Ectodermal cell (in vitro differentiated cells): Measurements from ENCODE around the gene PTPN23.
"Not testable (repeated sequence)": the region's sequence is repeated elsewhere in the genome, so short reads cannot be mapped to it uniquely, and the experiment has no call there.

Experiments used
- H3K27ac ChIP-seq: 2 replicates; pipeline ENCODE4 v1.7.0; 2013; ENCODE audit warnings: mild to moderate bottlenecking, low read depth, low read length; ENCODE audit not compliant: insufficient read depth, poor library complexity, severe bottlenecking
- H3K27me3 ChIP-seq: 2 replicates; pipeline ENCODE4 v1.7.0; 2013; ENCODE audit warnings: mild to moderate bottlenecking, low read length; ENCODE audit not compliant: insufficient read depth, control insufficient read depth, poor library complexity, severe bottlenecking
- H3K36me3 ChIP-seq: one replicate; pipeline ENCODE4 v1.7.0; 2013; ENCODE audit warnings: low read length; ENCODE audit not compliant: control insufficient read depth, insufficient read depth
- H3K4me1 ChIP-seq: one replicate; pipeline ENCODE4 v1.7.0; 2013; ENCODE audit warnings: low read length; ENCODE audit not compliant: control insufficient read depth, insufficient read depth
- H3K4me3 ChIP-seq: 2 replicates; pipeline ENCODE4 v1.7.0; 2013; ENCODE audit warnings: low read depth, low read length, control low read depth; ENCODE audit not compliant: insufficient read depth
- H3K9me3 ChIP-seq: 2 replicates; pipeline ENCODE4 v1.7.0; 2013; ENCODE audit warnings: mild to moderate bottlenecking, low read length, moderate library complexity; ENCODE audit not compliant: control insufficient read depth
- WGBS, 2 experiments: methylation state at CpG; one replicate each; pipeline ENCODE4 v1.1.7; 2013; ENCODE audit warnings: missing lambda C conversion rate in 2 of 2; 5-methylcytosine and 5-hydroxymethylcytosine counted together

Gene PTPN23

DNA sequence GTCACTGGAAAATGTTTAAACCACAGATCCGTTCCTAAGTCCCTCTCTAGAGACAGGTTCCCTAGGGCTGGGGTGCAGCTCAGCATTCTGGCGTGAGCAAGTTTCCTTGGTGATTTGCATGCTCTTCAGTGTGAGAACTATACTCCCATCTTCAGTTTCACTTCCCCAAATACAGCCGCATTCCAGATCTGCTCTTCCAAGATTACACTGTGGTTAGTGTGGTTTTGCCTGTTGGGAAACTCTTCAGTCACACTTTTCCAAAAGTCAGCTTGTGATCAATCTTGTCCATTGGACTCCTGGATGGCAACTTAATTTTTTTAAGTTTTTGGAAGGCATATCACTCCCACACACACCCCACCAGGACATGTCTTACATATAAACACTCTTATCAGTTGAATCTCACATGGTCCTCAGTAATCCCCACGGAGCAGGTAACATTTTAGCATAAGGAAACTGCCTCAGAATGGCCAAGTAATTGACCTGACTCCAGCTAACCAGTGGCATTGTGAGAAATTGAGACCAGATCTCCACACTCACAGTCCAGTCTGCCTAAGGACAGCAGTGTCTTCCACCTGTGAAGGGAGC is 33.5 kb upstream of the PTPN23 start:
- H3K9me3 ChIP-seq, result no peaks in the 10 kb centered on the region
- H3K27ac ChIP-seq, result no peak overlapping the region
- WGBS, 2 experiments, result 87 to 90% methylated on average over 3 to 4 of the region's 4 CpGs
- H3K4me3 ChIP-seq, result no peak overlapping the region
- H3K27me3 ChIP-seq, result no peaks in the 10 kb centered on the region
- peaks cover 11% of the 10 kb centered on the region for H3K36me3 ChIP-seq
- H3K4me1 ChIP-seq, result no peaks in the 10 kb centered on the region

DNA sequence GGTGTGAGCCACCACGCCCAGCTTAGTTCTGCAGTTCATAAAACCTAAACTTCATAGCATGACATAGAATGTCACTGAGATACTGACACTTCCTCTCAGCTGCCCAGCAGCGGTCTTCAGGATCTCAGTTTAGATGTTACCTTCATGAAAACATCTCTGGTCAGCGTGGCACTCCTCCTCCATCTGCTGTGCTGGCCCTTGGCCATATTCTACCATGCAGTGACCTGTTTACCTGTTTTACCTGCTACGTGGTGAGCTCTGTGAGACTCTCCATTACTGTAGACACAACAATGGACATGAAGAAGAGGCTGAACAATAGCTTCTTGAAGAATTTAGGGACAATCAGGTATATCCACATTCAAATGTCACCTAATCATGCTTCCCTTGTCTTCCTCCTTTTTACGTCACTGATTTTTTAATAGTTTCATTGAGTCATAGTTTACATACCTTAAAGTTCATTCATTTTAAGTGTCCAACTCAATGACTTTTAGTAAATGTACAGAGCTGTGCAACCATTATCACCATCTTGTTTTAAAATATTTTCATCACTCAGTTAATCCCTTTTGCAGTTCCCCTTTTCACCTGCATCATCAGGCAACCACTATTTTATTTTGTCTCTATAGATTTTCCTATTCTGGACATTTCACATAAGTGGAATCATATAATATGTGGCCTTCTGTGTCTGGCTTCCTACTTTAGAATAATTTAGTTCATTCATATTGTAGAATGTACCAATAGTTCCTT is 32.2 kb upstream of the PTPN23 start:
- Histone ChIP-seq H3K4me1 (no peaks in the 10 kb centered on the region), H3K27ac (no peak overlapping the region)
- 93 to 96% methylated on average over 5 of the region's 5 CpGs for WGBS, 2 experiments

DNA sequence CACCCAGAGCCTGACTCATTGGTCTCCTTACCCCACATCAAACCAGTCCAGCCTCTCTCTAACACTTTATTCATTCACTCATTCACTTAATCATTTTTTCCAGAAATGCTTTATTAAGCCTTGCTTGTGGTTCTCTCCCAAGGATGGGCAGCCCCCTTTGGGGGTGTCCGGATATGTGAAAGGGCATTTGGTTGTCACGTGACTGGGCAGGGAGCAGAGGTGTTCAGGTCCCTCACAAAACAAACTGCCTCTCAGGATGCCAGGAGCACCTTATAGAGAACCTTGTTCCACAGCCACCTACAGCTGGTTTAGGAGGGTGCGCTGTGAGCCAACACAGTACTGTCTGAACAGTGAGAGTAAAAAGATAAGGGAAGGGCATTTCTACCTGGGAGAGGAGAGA is 25.8 kb upstream of the PTPN23 start:
- H3K27ac ChIP-seq, result no peak overlapping the region
- H3K36me3 ChIP-seq, result no peaks in the 10 kb centered on the region
- 91 to 97% methylated on average over 3 of the region's 3 CpGs for WGBS, 2 experiments
- H3K4me3 ChIP-seq, result no peak overlapping the region
- no peaks in the 10 kb centered on the region for H3K9me3 ChIP-seq
- H3K4me1 ChIP-seq, result no peaks in the 10 kb centered on the region
- H3K27me3 ChIP-seq, result no peaks in the 10 kb centered on the region

More for the DNA sequence above, 32.2 kb upstream of the PTPN23 start:
- Histone ChIP-seq H3K27me3 (no peaks in the 10 kb centered on the region), H3K36me3 (peaks cover 11% of the 10 kb centered on the region), H3K4me3 (no peak overlapping the region), H3K9me3 (no peaks in the 10 kb centered on the region)

DNA sequence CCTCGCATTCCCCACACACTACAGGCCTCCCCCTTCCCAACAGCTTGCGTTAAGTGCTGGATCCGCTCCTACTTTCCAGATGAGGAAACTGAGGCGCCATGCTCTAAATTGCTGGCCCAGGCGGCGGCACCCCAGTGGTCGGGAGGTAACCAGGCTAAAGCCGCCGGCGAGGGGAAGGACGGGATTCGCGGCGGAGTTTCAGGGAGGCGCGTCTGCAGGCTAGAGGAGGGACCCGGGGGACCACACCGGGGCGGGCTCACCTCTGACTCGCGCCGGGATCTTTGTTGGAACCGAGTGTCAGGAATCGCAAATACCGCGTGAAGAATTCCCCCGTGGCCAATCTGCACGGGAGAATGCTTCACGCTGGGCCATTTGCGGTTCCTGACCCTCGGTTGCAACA is 24.6 kb upstream of the PTPN23 start:
- Histone ChIP-seq H3K27ac (no peak overlapping the region), H3K4me1 (no peaks in the 10 kb centered on the region), H3K27me3 (no peaks in the 10 kb centered on the region), H3K36me3 (no peaks in the 10 kb centered on the region), H3K4me3 (no peak overlapping the region), H3K9me3 (no peaks in the 10 kb centered on the region)
- 95 to 97% methylated on average over 31 of the region's 31 CpGs for WGBS, 2 experiments

DNA sequence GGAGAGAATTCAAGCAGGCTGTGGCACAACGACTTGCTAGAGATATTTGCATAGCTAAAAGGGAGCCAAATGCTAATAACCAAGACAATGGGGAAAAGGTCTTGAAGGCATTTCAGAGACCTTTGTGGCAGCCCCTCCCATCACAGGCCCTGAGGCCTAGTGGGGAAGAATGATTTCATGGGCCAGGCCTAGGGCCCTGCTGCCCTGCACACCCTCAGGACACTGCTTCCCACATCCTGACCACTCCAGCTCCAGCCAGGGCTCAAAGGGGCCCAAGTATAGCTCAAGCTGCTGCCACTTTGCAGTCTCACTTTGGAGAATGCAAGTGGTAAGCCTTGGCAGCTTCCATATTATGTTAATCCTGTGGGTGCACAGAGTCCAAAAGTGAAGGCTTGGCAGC is 21.5 kb upstream of the PTPN23 start:
- Histone ChIP-seq H3K27me3 (no peaks in the 10 kb centered on the region), H3K4me3 (no peak overlapping the region), H3K36me3 (no peaks in the 10 kb centered on the region), H3K4me1 (no peaks in the 10 kb centered on the region), H3K9me3 (no peaks in the 10 kb centered on the region), H3K27ac (no peak overlapping the region)
- WGBS, 2 experiments, result 62 to 65% methylated on average over 1 of the region's 1 CpG

DNA sequence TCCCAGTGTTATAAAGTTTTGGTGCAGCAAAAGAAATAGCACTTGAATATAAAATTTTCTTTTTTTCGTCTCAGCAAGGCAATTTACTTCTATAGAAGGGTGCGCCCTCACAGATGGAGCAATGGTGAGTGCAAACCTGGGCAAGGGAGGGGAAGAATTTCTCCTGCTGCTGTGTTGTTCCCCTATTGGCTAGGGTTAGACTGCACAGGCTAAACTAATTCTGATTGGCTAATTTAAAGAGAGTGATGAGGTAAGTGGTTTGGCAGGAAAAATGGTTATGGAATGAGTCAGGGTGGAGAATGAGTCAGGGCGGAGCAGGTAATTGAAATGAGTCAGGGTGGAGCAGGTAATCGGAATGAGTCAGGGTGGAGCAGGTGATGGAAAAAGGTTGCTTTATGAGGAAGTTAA is 20.7 kb upstream of the PTPN23 start:
- 97 to 99% methylated on average over 4 of the region's 4 CpGs for WGBS, 2 experiments
- H3K36me3 ChIP-seq, result not testable (repeated sequence)

DNA sequence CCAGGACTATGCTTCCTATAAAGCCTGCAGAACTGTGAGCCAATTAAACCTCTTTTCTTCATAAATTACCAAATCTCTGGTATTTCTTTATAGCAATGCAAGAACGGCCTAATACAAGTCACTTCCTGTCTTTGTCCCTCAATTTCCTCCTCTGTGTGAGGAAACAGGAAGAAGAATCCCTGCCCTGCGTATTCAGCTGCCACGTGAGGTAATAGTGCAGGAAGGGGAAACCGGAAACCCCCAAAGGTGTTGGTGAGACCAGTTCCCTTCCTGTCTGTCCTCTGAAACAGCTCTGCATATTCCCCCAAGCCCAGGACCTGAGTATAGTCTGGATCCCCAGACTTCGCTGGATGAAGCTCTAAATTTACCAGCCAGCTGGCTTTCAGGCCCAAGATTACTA is 18.1 kb upstream of the PTPN23 start:
- Histone ChIP-seq H3K36me3 (no peaks in the 10 kb centered on the region), H3K4me3 (no peak overlapping the region)
- 88 to 97% methylated on average over 5 of the region's 5 CpGs for WGBS, 2 experiments

More for the DNA sequence above, 20.7 kb upstream of the PTPN23 start:
- H3K27me3 ChIP-seq, H3K4me1 ChIP-seq, H3K27ac ChIP-seq, H3K4me3 ChIP-seq, H3K9me3 ChIP-seq: not testable (repeated sequence)

DNA sequence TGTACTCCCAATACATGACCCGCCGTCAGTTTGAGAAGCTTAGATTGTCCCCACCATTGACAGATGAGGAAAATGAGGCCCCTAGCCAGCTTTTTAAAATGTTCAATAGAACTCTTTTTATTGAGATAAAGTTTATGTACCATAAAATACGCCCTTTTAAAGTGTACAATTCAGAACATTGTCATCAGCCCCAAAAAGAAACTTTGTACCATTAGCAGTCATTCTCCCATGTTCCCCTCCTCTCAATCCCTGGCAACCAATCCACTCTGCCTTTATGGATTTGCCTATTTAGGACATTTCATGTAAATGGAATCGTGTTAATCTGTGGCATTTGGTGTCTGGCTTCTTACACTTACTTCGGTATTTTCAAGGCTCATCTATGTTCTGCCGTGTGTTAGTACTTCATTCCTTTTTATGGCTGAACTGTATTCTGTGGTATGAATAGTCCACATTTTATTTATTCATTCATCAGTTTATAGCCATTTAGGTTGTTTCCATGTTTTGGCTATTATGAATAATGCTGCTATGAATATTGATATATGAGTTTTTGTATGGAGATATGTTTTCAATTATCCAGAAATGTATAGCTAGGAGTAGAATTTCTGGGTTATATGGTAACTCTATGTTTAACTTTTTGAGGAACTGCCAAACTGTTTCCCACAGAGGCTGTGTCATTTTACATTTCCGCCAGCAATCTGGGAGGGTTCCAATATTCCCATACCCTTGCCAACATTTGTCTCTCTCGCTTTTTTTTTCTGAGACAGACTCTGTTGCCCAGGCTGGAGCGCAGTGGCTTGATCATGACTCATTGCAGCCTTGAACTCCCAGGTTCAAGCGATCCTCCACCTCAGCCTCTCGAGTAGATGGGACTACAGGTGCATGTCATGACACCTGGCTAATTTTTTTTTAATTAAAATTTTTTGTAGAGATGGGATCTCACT is 15.3 kb upstream of the PTPN23 start:
- Histone ChIP-seq H3K27ac (no peak overlapping the region), H3K36me3 (no peaks in the 10 kb centered on the region)
- 89% methylated on average over 11 of the region's 11 CpGs for WGBS, 2 experiments

More for the DNA sequence above, 18.1 kb upstream of the PTPN23 start:
- Histone ChIP-seq H3K9me3 (no peaks in the 10 kb centered on the region), H3K27ac (no peak overlapping the region), H3K27me3 (no peaks in the 10 kb centered on the region), H3K4me1 (no peaks in the 10 kb centered on the region)

DNA sequence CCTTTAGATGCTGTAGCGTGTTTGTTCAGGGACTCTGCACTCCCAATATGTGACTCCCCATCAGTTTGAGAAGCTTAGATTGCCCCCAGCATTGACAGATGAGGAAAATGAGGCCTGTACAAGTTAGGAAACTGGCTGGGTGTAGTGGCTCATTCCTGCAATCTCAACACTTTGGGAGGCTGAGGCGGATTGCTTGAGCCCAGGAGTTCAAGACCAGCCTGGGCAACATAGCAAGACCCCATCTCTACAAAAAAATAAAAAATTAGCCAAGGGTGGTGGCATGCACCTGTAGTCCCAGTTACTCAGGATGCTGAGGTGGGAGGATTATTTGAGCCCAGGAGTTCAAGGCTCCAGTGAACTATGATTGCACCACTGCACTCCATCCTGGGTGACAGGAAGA is 14.0 kb upstream of the PTPN23 start:
- H3K9me3 ChIP-seq, result no peaks in the 10 kb centered on the region
- H3K27ac ChIP-seq, result no peak overlapping the region
- no peaks in the 10 kb centered on the region for H3K36me3 ChIP-seq
- no peak overlapping the region for H3K4me3 ChIP-seq
- H3K27me3 ChIP-seq, result no peaks in the 10 kb centered on the region
- WGBS, 2 experiments, result 95% methylated on average over 2 of the region's 2 CpGs
- no peaks in the 10 kb centered on the region for H3K4me1 ChIP-seq

More for the DNA sequence above, 15.3 kb upstream of the PTPN23 start:
- H3K4me3 ChIP-seq, result no peak overlapping the region
- H3K4me1 ChIP-seq, result no peaks in the 10 kb centered on the region
- no peaks in the 10 kb centered on the region for H3K9me3 ChIP-seq
- H3K27me3 ChIP-seq, result no peaks in the 10 kb centered on the region

DNA sequence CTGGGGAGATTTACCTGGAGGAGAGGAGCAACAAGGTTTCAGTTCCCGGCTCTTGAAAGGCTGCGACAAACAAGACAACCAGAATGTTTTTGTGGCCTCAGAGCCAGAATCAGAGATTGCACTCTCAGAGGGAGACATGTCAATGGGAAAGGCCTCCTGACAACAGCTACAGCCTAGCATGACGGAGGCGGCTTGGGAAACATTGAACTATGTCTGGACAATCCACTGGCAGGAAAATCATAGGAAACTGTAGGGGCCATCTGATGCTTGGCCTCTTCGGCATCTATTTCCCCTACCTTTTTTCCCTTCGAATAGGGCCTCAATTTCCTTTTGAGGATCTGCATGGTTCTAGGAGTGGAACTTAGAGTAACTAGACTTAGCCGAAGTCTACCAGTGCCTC is 13.2 kb upstream of the PTPN23 start:
- H3K9me3 ChIP-seq, result no peaks in the 10 kb centered on the region
- no peak overlapping the region for H3K27ac ChIP-seq
- 97% methylated on average over 7 of the region's 7 CpGs for WGBS, 2 experiments
- no peaks in the 10 kb centered on the region for H3K36me3 ChIP-seq
- no peak overlapping the region for H3K4me3 ChIP-seq
- H3K27me3 ChIP-seq, result no peaks in the 10 kb centered on the region
- H3K4me1 ChIP-seq, result no peaks in the 10 kb centered on the region
